ENCODE results near the gene ALDH1L1.

Gene ALDH1L1

DNA sequence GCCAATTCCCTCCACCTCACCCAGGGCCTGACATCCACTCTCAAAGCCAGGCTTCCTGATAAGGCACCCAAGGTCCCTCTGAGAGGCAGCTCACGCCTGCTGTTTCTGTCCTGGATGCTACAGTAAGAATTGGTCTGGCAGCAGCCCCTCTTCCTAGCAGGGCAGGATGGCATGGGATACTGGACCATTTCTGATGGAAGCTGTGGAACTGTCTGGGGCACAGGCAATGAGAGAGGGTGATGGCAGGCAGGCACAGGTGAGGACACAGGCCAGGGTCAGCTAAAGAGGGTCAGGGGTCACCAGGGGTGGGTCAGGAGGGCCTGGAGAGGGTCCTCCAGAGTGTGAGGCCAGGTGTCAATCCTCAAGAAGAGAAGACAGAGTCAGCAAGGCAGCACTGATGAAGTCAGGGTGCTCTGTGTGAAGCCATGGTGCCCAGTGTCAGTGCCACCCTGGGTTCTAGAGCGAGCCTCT is 54.6 kb downstream of the ALDH1L1 start:
- Histone ChIP-seq H3K27ac (no peak overlapping the region), H3K4me3 (no peak overlapping the region)

DNA sequence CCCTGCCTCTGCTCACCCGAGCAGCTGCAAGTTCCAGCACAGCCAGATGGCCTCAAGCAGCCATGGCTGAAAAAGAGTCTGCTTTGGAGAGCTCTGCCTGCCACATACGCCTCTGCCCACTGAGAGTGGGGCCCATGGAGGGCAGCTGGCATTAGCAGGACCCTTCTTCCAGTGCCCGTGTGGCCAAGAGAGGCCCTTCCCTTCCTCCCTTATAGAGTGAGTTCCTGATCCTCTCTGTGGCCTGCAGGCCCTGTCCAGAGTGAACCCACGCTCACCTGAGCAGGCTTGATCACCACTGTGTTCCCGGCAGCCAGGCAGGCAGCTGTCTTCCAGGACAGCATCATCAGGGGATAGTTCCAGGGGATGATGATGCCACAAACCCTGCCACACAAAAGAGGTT is 55.0 kb downstream of the ALDH1L1 start:
- Histone ChIP-seq H3K4me3 (no peak overlapping the region), H3K27ac (no peak overlapping the region)

DNA sequence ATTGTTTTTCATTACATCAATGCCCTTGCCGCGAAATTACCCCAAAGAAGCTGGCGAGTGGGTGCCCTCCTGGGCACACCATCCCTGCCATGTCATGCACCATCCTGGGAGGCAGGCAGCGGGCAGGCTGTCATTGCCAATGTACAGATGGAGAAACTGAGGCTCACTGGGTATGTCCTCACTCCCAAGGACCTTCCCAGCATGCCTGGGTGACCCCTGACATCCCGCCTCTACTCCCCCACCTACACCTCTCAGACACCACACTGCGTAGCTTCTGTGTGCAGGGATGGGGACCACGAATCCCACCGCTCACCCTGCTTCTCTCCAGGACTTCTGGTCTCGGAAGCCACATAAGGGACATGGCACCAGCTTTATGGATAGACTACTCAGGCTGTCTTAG is 55.5 kb downstream of the ALDH1L1 start:
- Histone ChIP-seq H3K4me3 (no peak overlapping the region), H3K27ac (no peak overlapping the region)

DNA sequence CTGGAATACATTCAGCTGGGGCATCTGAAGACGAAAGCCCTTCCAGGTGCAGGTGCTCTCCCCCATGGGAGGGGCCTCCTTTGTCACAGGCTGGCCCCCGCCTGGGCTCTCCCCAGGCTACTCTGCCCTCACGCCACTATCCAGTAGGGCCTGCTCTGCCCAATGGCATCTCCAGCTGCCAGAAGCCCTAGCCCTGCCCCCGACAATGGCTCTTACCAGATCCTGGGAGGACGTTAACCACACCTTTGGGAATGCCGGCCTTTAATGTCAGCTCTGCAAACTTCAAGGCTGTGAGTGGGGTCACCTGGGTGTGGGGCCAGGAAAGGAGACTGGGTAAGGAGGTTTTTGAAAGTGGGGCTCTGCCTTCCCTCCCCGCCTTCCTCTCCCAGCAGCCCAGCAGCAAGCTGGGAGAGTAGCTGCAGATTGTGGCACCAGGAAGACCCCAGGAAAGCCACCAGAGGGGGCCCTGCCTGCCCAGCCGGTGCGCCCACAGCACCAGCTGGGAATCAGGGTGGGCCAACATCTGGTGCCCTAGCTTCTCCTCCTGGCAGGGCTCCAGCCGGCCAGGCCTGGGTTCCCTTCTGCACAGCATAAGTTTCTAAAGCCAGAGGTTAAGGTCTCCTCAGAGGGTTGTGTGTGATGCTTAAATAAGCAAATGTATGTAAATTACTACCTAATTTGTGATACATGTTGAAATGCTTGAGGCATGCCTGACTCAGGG is 56.1 kb downstream of the ALDH1L1 start:
- H3K4me3 ChIP-seq, result no peak overlapping the region
- H3K27ac ChIP-seq, result no peak overlapping the region

DNA sequence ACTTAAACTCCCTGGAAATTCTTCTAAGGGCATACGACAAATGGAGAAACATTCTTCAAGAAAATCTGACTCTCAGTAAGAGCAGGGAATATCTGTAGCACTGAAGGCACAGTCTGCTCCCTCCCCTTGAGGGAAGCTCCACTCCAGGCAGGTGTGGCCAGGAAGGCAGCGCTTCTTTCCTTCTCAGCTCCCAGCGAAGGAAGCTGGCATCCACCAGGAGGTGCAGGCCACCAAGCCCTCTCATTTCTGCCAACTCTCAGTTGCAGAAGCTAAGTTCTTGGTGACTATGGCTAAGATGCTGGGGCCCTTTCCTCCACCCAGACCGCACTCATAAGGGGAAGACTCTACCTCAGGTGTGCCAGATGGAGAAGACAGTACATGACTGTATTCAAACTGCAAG is 58.8 kb downstream of the ALDH1L1 start:
- no peak overlapping the region for H3K4me3 ChIP-seq
- no peak overlapping the region for H3K27ac ChIP-seq

DNA sequence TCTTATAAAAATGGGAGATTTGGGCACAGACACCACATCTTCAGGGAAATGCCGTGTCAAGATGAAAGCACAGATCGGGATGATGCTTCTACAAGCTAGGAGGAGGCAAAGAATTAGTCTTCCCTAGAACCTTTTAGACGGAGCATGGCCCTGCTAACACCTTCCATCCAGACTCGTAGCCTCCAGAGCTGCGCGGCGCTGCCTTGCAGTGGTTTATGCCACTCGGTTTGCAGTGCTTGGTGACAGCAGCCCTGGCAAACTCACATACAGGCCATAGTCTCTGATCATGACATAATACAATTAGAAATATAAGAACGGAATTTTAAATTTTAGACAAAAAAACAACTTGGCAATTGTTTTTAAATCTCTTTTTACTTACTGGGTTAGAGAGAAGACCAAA is 59.3 kb downstream of the ALDH1L1 start:
- no peak overlapping the region for H3K27ac ChIP-seq
- no peak overlapping the region for H3K4me3 ChIP-seq

DNA sequence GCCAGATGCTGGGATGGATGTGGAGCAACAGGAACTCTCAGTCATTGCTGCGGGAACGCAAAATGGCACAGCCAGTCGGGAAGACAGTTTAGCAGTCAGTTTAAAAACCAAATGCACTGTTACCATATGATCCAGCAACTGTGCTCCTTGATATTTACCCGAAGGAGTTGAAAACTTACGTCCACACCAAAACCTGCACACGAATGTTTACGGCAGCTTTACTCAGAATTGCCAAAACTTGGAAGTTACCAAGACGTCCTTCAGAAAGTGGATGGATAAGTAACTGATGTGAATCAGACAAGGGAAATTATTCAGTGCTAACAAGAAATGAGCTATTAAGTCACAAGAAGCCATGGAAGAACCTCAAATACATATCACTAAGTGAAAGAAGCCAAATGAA is 60.4 kb downstream of the ALDH1L1 start:
- no peak overlapping the region for H3K27ac ChIP-seq
- H3K4me3 ChIP-seq, result no peak overlapping the region

DNA sequence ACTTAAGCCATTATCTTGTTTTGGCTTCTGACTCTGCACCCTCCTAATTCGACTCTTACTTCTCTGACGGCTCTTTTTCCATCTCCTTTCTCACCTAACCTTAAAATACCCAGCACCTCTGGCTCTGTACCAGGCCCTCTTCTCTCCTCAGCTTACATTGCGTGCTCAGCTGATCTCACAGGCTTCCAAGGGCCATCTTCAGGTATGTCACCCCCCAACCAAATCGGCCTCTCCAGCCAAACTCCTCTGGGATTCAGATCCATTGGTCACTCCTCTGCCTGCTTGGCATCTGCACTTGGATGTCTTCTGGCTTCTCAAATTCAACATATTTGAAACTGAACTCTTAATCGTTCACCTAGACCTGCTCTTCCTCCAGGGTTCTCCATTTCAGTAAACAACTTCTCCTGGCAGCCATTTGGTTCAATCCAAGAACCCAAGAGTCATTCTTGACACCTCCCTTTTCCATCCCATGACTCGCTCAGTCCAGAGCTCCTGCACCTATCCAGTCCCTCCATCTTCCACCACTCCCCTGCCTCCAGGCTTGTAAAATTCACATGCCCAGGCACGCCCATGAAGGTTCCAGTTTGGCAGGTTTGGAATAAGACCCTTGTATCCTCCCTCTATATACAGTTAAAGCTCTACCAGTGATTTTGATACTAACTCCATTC is 61.2 kb downstream of the ALDH1L1 start:
- no peak overlapping the region for H3K4me3 ChIP-seq

DNA sequence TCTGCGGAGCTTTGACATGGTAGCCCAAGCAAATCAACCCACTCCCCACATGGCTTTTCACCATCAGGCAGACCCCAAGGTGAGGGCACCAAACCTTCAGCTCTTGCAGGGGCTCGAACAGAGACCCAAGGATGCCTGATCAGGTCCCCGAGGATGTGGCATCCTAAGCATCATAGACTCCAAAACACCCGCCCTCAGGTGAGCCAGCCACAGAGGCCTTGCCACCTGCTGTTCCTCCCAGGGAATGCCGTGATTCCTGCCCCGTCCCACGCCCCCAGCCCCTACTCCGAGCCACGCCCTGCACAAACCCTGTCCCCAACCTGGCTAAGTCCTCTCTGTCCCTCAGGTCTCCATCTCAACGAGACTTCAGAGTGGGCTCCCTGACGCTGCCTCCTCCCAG is 61.8 kb downstream of the ALDH1L1 start:
- Histone ChIP-seq H3K27ac (no peak overlapping the region), H3K4me3 (no peak overlapping the region)

More for the DNA sequence above, 61.2 kb downstream of the ALDH1L1 start:
- no peak overlapping the region for H3K27ac ChIP-seq

DNA sequence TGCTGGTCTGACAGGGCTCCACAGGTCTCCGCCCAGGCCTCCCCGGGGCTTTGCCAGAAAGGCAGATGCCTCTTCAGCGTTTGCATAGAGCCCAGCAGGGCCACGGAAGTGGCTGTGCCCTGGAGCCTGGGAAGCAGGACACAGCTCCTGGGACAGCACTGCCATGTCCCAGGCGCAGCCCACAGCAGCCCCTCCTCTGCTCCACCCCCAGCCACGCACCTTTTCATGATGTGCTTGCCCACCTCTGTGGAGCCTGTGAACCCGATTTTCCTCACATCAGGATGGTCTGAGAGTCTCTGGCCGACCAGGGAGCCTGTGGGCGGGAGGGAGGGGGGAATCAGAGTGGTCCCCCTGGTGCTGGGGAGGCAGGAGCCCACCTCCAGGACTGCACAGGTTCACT is 62.6 kb downstream of the ALDH1L1 start:
- H3K4me3 ChIP-seq, result no peak overlapping the region
- H3K27ac ChIP-seq, result no peak overlapping the region

DNA sequence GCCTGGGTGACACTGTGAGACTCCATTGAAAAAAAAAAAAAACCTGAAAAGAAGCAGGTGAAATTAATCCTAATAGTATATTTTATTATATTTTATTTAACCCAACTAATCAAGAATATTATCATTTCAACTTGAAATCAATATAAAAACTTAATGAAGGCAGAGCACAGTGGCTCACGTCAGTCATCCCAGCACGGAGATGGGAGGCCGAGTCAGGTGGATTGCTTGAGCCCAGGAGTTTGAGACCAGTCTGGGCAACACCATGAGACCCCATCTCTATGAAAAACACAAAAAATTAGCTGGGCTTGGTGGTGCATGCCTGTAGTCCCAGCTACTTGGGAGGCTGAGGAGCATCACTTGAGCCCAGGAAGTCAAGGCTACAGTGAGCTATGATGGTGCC is 63.2 kb downstream of the ALDH1L1 start:
- no peak overlapping the region for H3K4me3 ChIP-seq
- no peak overlapping the region for H3K27ac ChIP-seq

DNA sequence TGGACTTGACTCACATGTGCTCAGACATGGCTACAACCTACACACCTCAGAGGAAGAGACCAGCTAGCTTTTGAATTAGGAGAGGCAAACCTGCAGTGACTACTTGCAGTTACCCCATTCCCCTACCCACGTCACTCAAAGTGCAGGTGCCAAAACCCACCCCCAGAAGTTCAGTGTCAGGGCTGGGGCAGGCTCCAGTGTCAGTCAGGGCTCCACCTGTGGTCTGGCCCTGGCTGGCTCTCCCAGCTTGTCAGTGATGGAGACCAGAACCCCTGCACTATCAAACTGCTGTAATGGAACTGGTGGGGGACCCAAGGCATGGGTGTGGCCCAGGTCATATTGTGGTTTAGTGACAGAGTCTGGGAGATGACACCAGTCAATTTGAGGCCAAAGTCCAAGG is 63.9 kb downstream of the ALDH1L1 start:
- H3K27ac ChIP-seq, result no peak overlapping the region
- H3K4me3 ChIP-seq, result no peak overlapping the region

DNA sequence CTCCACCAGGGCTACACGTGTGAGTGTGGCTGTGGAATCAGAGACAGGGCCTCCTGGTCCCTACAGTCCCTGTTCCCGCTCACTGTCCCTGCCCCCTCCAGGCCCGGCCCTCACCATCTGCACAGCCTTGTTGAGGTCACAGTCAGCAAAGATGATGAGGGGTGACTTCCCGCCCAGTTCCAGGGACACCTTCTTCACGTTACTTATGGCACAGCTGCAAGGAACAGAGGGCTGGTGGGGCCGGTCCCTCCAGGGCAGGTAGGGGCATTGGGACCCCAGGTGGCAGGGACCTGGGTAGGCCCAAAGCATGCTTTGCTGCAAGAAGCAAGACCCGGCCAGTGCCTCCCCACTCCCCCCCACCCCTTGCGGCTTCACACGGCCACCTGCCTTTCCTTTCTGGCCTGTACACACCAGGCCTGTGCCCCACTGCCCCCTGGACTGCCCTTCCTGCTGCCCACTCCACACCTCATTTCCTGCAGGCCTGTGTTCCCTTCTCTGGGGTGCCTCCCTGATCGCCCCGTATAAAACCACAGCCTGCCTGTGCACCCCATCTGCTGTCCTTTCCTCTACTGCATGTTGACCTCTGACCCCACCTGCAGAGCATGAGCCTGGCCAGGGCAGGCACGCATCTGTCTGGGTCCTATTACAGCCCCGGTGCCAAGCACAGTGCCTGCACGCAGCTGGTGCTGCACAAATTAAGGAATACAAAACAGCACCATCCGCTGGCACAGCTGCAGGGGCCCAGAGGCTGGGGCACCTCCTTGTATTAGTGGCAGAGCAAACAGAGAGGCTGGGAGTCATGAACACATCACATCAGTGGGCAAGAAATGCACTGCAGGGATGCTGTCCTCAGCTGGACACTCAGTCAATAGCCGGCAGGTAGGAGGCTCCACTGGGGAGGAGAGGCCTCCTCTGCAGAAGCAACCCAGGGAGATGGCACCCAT is 65.7 kb downstream of the ALDH1L1 start:
- Histone ChIP-seq H3K4me3 (no peak overlapping the region), H3K27ac (no peak overlapping the region)

DNA sequence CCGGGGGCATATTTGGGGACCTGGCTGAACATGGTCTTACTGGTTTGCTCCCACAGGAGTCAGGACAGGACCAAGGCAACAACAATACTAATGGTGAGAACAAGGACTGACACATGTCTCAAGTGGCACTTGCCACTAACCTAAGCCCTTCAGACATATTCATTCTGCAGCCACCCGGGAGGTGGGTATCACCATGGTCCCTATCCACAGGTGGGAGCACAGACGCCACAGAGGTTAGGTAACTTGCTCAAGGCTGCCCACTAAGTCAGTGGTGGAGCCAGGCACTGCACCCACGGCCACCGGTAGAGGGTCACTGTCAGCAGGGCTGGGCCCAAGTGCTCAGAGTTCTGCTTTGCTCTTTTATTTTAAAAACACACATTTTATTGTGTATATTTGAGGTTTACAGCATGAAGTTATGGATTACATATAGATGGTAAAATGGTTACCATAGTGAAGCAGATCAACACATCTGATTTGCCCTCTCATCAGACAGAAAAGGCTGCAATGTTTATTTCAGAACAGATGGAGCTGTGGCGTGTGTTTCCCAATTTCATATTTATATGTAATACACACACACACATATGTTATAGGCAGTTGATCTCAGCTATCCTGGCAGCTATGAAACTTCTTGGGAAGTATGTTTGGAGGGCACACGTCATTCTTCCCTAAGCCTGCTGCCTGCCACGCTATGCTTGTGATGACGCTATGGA is 66.5 kb downstream of the ALDH1L1 start:
- Histone ChIP-seq H3K27ac (no peak overlapping the region), H3K4me3 (no peak overlapping the region)

DNA sequence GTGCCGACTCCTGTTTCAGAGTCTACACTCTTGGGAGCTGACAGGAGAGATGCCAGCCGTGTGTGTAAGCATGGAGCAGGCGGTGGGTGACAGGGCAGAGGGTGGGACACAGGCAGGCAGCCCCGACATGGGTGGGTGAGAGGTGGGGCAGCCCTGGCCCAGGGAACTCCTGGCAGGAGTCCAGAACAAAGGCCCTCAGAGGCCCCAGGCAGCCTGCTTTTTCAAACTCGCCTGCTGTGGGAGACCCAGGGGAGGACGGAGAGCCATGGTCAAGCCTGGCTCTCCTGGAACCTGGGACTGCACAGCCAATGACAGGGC is 67.2 kb downstream of the ALDH1L1 start:
- H3K27ac ChIP-seq, result no peak overlapping the region
- H3K4me3 ChIP-seq, result no peak overlapping the region

DNA sequence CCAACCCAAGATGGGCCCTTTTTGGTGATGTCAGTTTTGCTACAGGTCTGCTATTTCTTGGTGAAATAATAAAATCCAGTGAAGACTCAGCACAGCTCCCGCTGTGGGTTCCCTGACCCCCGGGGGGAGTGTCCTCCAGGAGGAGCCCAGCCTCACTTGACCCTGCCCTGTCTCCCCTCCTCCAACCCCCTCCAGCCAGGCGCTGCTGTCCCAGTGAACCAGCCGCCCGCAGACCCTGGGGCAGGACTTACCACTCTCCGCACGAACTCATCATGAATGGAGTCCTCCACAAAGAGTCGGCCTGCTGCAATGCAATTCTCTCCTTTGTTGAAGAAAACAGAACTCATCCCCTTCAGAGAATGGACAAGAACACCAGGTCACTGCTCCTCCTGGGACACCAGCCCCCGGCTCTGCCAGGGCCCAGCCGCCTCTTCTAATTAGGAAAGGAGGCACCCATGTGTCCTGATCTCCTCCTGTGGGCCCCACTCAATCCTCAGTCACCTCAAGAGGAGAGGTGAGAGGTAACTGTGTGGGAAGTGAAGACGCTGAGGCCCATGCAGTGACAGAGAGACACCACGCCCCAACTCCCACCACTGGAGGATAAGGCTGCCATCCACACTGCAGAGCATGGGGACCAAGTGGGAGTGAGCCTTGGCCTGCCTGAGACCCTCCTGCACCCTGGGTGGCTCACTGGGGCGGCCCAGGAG is 67.7 kb downstream of the ALDH1L1 start:
- Histone ChIP-seq H3K27ac (no peak overlapping the region), H3K4me3 (no peak overlapping the region)

DNA sequence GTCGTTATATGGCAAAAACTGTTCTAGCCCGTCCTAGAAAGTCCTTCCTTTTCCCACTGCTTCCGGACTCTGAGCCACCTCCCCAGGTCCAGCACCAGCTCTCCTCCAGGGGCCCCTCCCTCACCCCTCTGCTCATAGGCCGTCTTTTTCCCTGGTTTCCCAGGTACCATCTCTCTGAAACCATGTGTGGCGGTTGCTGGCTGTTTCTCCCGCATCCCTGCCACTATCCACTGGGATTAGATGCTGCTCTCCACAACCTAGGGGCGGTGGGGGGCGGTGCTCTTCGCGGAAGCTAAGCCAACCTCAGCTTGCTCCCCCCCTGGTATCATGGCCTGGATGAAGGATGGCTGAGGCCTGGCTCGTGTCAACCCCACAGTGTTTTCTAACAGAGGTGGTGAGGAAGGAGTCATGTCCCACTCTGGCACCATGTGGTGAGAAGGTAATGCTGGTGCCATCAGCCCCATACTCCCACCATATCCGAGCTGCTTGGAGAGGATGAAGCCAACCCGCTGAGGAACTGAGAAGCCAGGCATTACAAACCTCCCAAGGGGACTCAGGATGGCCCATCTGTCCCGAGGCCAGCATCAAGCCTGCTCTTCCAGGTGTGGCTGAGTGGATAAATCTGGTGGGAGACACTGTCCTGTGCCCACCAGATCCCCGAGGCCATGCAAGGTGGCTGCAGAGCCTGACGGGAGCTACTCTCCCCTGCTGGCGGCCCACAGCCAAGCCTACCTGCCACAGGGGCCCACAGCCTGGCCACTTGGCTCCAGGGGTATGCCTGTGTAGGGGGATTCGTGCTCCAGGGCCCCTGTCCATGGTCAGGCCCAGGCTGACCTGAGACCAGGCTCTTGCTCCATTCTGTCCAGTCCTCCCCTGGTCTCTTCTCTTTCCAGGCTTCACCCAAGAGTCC is 68.6 kb downstream of the ALDH1L1 start:
- no peak overlapping the region for H3K27ac ChIP-seq
- H3K4me3 ChIP-seq, result no peak overlapping the region

DNA sequence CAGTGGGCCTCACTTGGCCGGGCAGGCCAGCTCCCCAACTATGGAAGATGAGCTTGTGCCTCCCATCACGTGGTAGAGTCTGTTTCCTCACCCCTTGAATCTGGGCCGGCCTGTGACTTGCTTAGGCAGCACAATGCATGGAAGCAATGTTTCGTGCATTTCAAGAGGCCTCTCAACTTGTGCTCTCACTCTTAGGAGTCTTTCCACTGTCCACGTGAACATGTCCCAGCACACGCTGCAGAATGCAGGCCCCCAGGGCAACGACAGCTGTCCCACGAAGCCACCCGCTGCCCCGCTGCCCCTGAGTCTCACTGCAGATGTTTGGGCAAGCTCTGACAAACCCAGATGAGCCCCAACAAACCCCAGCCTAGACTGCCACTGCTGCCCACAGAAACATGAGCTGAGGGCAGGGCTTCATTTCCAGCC is 69.2 kb downstream of the ALDH1L1 start:
- H3K4me3 ChIP-seq, result no peak overlapping the region
- no peak overlapping the region for H3K27ac ChIP-seq
